Osteoblast (primary cell): ENCODE measurements around the gene TM9SF3. TPM values are rescaled to one million over a fixed set of nuclear protein-coding genes. Genes with fewer than 3 reads are reported as not detected.

Experiments
- DNase-seq: peaks from one replicate; pipeline ENCODE4 v3.0.0; 2011; ENCODE audit warnings: low spot score, mixed read lengths; ENCODE audit not compliant: insufficient read length; ENCODE audit errors: missing footprints
- H2AFZ ChIP-seq: 2 replicates; pipeline ENCODE4 v1.6.0; 2011; ENCODE audit warnings: mild to moderate bottlenecking, low read length
- H3K27ac ChIP-seq: 2 replicates; pipeline ENCODE4 v1.5.1; 2011; ENCODE audit warnings: mild to moderate bottlenecking, low read depth, low read length, moderate library complexity
- H3K27me3 ChIP-seq: 2 replicates; pipeline ENCODE4 v1.6.0; 2012; ENCODE audit warnings: mild to moderate bottlenecking, control low read depth, inconsistent platforms, low read length, moderate library complexity; ENCODE audit not compliant: insufficient read depth
- H3K36me3 ChIP-seq: 2 replicates; pipeline ENCODE4 v1.5.1; 2011; ENCODE audit warnings: mild to moderate bottlenecking, low read length, control low read depth, moderate library complexity; ENCODE audit not compliant: insufficient read depth
- H3K4me1 ChIP-seq: 2 replicates; pipeline ENCODE4 v1.5.1; 2011; ENCODE audit warnings: mild to moderate bottlenecking, low read length, control low read depth, moderate library complexity; ENCODE audit not compliant: insufficient read depth
- H3K4me2 ChIP-seq: 2 replicates; pipeline ENCODE4 v1.6.0; 2011; ENCODE audit warnings: mild to moderate bottlenecking, low read length; ENCODE audit not compliant: insufficient read depth
- H3K4me3 ChIP-seq: fragments of 200-600 bp; sonication (generic); 3 replicates; pipeline ENCODE4 v1.5.1; 2012; ENCODE audit warnings: mild to moderate bottlenecking, low read length, inconsistent platforms; ENCODE audit not compliant: insufficient read depth
- H3K79me2 ChIP-seq: 2 replicates; pipeline ENCODE4 v1.6.0; 2012; ENCODE audit warnings: mild to moderate bottlenecking, low read length, control low read depth, inconsistent platforms; ENCODE audit not compliant: insufficient read depth
- H3K9me3 ChIP-seq: 2 replicates; pipeline ENCODE4 v1.5.1; 2011; ENCODE audit warnings: low read depth, low read length, control low read depth
- H4K20me1 ChIP-seq: 2 replicates; pipeline ENCODE4 v1.6.0; 2012; ENCODE audit warnings: mild to moderate bottlenecking, low read length, control low read depth; ENCODE audit not compliant: insufficient read depth
- CTCF ChIP-seq: IDR thresholded peaks from 2 replicates; pipeline ENCODE4 v1.5.1; 2011; ENCODE audit warnings: mild to moderate bottlenecking, low read depth, low read length, moderate library complexity; ENCODE audit errors: extremely low read depth
- total RNA-seq: library from RNA; depleted of rRNA; stranded (reverse); fragments of >200 nt; gene quantifications from 2 replicates; pipeline ENCODE4 v1.2.3, GENCODE V29; 2012

TM9SF3 gene
- total RNA-seq, 1 donor, result 124 TPM

GRCh38 chr10:96626795-96627194 lies 40.0 kb upstream of the TM9SF3 start:
- Histone ChIP-seq H3K36me3 (no peaks in the 10 kb centered on the region), H3K27me3 (no peaks in the 10 kb centered on the region), H2AFZ (no peak overlapping the region), H3K4me3 (no peak overlapping the region), H3K9me3 (no peaks in the 10 kb centered on the region), H3K27ac (no peak overlapping the region), H3K79me2 (no peaks in the 10 kb centered on the region), H4K20me1 (no peaks in the 10 kb centered on the region), H3K4me2 (no peak overlapping the region), H3K4me1 (no peaks in the 10 kb centered on the region)
- no peak for TF ChIP-seq CTCF
- DNase-seq, result no peak

- TF ChIP-seq CTCF, result no peak
- no peaks in the 10 kb centered on the region for H3K4me1 ChIP-seq
- no peaks in the 10 kb centered on the region for H3K36me3 ChIP-seq
- no peak overlapping the region for H2AFZ ChIP-seq
- no peaks in the 10 kb centered on the region for H3K79me2 ChIP-seq
- no peak overlapping the region for H3K4me3 ChIP-seq
- H3K4me2 ChIP-seq, result no peak overlapping the region
- no peak for DNase-seq
- H3K27me3 ChIP-seq, result no peaks in the 10 kb centered on the region
- H3K27ac ChIP-seq, result no peak overlapping the region
- no peaks in the 10 kb centered on the region for H4K20me1 ChIP-seq
- H3K9me3 ChIP-seq, result no peaks in the 10 kb centered on the region
Measured at GRCh38 chr10:96625173-96625572, 38.4 kb upstream of the TM9SF3 start.

GRCh38 chr10:96622013-96622787 lies 35.4 kb upstream of the TM9SF3 start:
- Histone ChIP-seq H3K27me3 (peaks cover 3% of the 10 kb centered on the region), H3K4me3 (no peak overlapping the region), H3K79me2 (no peaks in the 10 kb centered on the region), H3K36me3 (no peaks in the 10 kb centered on the region), H4K20me1 (no peaks in the 10 kb centered on the region), H3K9me3 (no peaks in the 10 kb centered on the region), H2AFZ (no peak overlapping the region), H3K4me2 (no peak overlapping the region), H3K4me1 (no peaks in the 10 kb centered on the region), H3K27ac (no peak overlapping the region)
- TF ChIP-seq CTCF, result no peak
- no peak for DNase-seq

GRCh38 chr10:96619796-96620773 lies 33.3 kb upstream of the TM9SF3 start:
- H4K20me1 ChIP-seq, result no peaks in the 10 kb centered on the region

More at GRCh38 chr10:96619796-96620773, 33.3 kb upstream of the TM9SF3 start:
- no peak for TF ChIP-seq CTCF
- Histone ChIP-seq H3K27ac (no peak overlapping the region), H3K4me2 (no peak overlapping the region), H3K27me3 (peaks cover 8% of the 10 kb centered on the region), H3K9me3 (no peaks in the 10 kb centered on the region), H3K4me3 (no peak overlapping the region), H3K4me1 (peaks cover 1% of the 10 kb centered on the region), H2AFZ (no peak overlapping the region), H3K36me3 (no peaks in the 10 kb centered on the region), H3K79me2 (no peaks in the 10 kb centered on the region)
- DNase-seq, result no peak
